Testis (tissue), 3 donors: Measurements from ENCODE around the gene AKAP6. TPM values are rescaled to one million over a fixed set of nuclear protein-coding genes. Genes with fewer than 3 reads are reported as not detected.

Experiments
- DNase-seq: peaks from one replicate; pipeline ENCODE4 v3.0.0-alpha.2; 2019
- H3K27ac ChIP-seq, 2 donors: fragments of 200-600 bp; sonication (generic); one replicate each; pipeline ENCODE4 v1.5.1; 2019
- H3K27me3 ChIP-seq: fragments of 200-600 bp; sonication (generic); one replicate; pipeline ENCODE4 v1.5.1; 2019
- H3K36me3 ChIP-seq: fragments of 200-600 bp; sonication (generic); one replicate; pipeline ENCODE4 v1.5.1; 2017; ENCODE audit warnings: low read depth; ENCODE audit errors: missing control alignments
- H3K4me1 ChIP-seq: fragments of 200-600 bp; sonication (generic); one replicate; pipeline ENCODE4 v1.5.1; 2019
- H3K4me3 ChIP-seq, 2 donors: fragments of 200-600 bp; sonication (generic); one replicate each; pipeline ENCODE4 v1.5.1; 2017 to 2019
- H3K9me3 ChIP-seq: fragments of 200-600 bp; sonication (generic); one replicate; pipeline ENCODE4 v1.5.1; 2017
- POLR2A ChIP-seq: fragments of 450-650 bp; IDR thresholded peaks from one replicate; pipeline ENCODE4 v1.6.1; 2017; ENCODE audit warnings: antibody characterized with exemption, mild to moderate bottlenecking, moderate library complexity
- WGBS, 2 donors: methylation state at CpG; one replicate each; pipeline ENCODE4 v1.1.5; 2018; 5-methylcytosine and 5-hydroxymethylcytosine counted together
- intact Hi-C: fragments of 100-400 bp; cut with DNase I; formaldehyde crosslinking; loops from one replicate; pipeline ENCODE4 v1.15.1; 2023; ENCODE audit warnings: low total_unique reads
- polyA plus RNA-seq: library from polyadenylated mRNA; stranded (reverse); fragments of 350-450 nt; fragmentation: Illumina TruSeq; extraction: RNeasy Lipid Tissue Mini Kit (QIAGEN cat#74804); gene quantifications from one replicate; pipeline ENCODE4 v1.2.3, GENCODE V29; 2014; ENCODE audit warnings: low read depth, low replicate concordance; ENCODE audit not compliant: insufficient read depth
- total RNA-seq, 2 donors: library from RNA; depleted of rRNA; stranded (reverse); fragments of >200 nt; gene quantifications; one replicate each; pipeline ENCODE4 v1.2.3, GENCODE V29; 2016
- TF ChIP-seq, protein P1 (sequence below), 3 experiments: fragments of 450-650 bp in 2 of 3; fragments of 200-600 bp in 1 of 3; sonication (generic) in 1 of 3; IDR thresholded peaks; one replicate each; pipeline ENCODE4 v1.5.1; 2016 to 2019; ENCODE audit warnings: antibody characterized with exemption in 3 of 3, mild to moderate bottlenecking in 2 of 3, moderate library complexity in 1 of 3

Gene AKAP6
- total and polyA plus RNA-seq, 3 donors from 2014 or later = 26.6 to 30.9 (median 30.9) TPM

DNA sequence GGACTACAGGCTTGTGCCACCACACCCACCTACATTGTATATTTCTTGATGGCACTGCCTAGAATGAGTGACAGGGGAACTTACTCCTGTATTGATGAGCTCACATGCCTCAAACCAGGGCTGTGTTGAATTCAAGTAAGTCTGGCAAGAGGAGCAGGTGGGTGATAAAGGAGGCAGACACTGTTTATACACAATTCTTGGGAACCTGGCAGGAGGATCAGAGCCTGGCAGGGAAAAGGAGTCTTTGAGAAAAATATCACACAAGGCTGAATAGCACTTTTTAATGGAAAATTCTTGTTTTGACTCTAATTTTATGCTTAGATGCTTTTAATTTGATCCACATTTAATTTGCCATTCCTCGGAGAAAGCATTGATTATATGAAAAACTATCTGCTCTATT, 316.5 kb downstream of the AKAP6 start:
- Histone ChIP-seq H3K9me3 (no peaks in the 10 kb centered on the region), H3K27me3 (no peaks in the 10 kb centered on the region), H3K27ac (no peak overlapping the region), H3K4me1 (no peaks in the 10 kb centered on the region), H3K4me3 (no peak overlapping the region), H3K36me3 (no peaks in the 10 kb centered on the region)
- intact Hi-C loops = no loop called here
- no peak for DNase-seq
- TF ChIP-seq, protein P1, sequence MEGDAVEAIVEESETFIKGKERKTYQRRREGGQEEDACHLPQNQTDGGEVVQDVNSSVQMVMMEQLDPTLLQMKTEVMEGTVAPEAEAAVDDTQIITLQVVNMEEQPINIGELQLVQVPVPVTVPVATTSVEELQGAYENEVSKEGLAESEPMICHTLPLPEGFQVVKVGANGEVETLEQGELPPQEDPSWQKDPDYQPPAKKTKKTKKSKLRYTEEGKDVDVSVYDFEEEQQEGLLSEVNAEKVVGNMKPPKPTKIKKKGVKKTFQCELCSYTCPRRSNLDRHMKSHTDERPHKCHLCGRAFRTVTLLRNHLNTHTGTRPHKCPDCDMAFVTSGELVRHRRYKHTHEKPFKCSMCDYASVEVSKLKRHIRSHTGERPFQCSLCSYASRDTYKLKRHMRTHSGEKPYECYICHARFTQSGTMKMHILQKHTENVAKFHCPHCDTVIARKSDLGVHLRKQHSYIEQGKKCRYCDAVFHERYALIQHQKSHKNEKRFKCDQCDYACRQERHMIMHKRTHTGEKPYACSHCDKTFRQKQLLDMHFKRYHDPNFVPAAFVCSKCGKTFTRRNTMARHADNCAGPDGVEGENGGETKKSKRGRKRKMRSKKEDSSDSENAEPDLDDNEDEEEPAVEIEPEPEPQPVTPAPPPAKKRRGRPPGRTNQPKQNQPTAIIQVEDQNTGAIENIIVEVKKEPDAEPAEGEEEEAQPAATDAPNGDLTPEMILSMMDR (IDR thresholded peaks at IDR 0.05) = no peak
- no peak for TF ChIP-seq POLR2A
- WGBS, 2 donors = 92 to 100% methylated on average over 1 of the region's 1 CpG

DNA sequence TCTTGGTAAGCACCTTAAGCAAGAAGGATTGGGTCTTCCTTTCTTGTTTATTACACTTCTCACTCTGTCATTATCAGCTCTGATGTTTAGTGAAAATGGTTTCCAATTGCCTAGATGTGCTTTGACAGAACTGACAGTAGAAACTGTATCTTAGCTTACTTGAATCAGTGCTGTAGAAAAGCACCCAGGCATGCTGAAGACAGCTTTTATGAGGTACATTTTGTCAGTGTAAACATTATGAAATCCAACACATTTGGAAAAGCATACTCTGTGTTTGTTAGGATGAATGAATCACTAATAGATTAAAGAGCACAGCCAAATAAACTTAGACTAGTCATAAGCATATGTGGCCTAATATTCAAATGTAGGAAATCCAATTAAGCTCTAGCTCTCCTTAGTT, 319.3 kb downstream of the AKAP6 start:
- TF ChIP-seq, protein P1 (IDR thresholded peaks at IDR 0.05) = no peak
- TF ChIP-seq POLR2A = no peak
- Histone ChIP-seq H3K36me3 (no peaks in the 10 kb centered on the region), H3K4me3 (no peak overlapping the region), H3K27me3 (no peaks in the 10 kb centered on the region), H3K27ac (no peak overlapping the region), H3K4me1 (no peaks in the 10 kb centered on the region), H3K9me3 (no peaks in the 10 kb centered on the region)
- intact Hi-C loops = no loop called here
- DNase-seq = no peak

DNA sequence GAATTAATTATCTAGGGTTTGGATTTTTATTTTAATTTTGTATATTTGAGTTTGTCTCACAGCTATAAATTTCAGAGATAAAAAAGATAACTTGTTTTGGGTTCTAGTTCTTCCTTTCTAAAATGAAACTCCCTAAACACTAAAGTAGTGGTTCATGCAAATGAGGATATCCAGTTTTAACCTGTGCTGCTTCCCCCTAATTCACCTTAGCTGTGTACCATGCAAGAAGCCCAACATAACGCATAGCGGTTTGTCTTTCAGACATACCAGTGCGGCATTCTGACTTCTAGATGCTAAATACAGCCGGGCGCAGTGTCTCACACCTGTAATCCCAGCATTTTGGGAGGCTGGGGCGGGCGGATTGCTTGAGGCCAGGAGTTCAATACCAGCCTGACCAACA, 320.9 kb downstream of the AKAP6 start:
- no peaks in the 10 kb centered on the region for H3K9me3 ChIP-seq
- 96 to 97% methylated on average over 7 of the region's 7 CpGs for WGBS, 2 donors
- no peak for TF ChIP-seq POLR2A
- TF ChIP-seq, protein P1 (IDR thresholded peaks at IDR 0.05) = no peak
- intact Hi-C loops = no loop called here
- DNase-seq = no peak
- no peak overlapping the region for H3K4me3 ChIP-seq
- H3K4me1 ChIP-seq = no peaks in the 10 kb centered on the region
- H3K36me3 ChIP-seq = no peaks in the 10 kb centered on the region
- no peaks in the 10 kb centered on the region for H3K27me3 ChIP-seq
- no peak overlapping the region for H3K27ac ChIP-seq

DNA sequence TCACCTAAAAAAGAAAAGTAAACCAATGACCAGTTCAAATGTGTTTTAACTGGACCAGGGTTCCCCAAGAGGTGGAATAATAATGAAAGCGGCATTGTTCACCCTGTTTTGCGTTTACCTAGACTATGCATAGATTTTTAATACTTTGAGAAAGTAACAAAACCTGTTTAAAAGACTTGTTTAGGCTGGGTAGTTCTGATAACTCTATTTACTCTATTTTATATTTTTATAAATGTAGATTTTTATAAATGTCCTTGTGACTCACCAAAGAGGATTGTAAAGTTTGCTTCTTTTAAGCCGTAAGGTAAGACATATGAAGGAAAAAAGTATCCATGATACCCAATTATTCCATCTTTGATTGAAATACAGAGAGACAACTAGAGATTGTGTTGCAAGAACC, 321.6 kb downstream of the AKAP6 start:
- WGBS, 2 donors = 94 to 98% methylated on average over 3 of the region's 3 CpGs
- no peaks in the 10 kb centered on the region for H3K4me1 ChIP-seq

DNA sequence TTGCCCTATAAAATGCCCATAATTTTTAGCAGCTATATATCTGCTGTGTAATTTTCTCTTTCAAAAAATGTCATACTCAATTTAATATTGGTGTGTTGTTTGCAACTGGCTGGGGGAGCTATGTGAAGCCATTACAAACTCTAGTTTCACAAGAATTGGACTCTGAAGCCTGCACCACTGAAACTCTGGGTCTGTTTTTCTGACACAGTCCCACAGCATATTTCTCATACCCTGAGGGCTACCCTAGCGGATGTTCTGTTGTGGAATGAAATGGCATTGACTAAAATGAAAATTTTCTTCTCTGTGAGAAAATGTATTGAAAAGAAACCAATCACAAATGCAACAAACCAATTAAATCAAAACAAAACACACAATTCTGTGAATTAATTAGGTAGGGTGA, 325.0 kb downstream of the AKAP6 start:
- WGBS, 2 donors = 89 to 94% methylated on average over 1 of the region's 1 CpG
- H3K4me1 ChIP-seq = no peaks in the 10 kb centered on the region
- TF ChIP-seq, protein P1 (IDR thresholded peaks at IDR 0.05) = no peak
- TF ChIP-seq POLR2A = no peak
- no peak overlapping the region for H3K27ac ChIP-seq
- H3K27me3 ChIP-seq = no peaks in the 10 kb centered on the region
- H3K4me3 ChIP-seq = no peak overlapping the region
- H3K9me3 ChIP-seq = no peaks in the 10 kb centered on the region
- no peaks in the 10 kb centered on the region for H3K36me3 ChIP-seq
- intact Hi-C loops = no loop called here
- no peak for DNase-seq

More for the DNA sequence above, 321.6 kb downstream of the AKAP6 start:
- Histone ChIP-seq H3K4me3 (no peak overlapping the region), H3K27me3 (no peaks in the 10 kb centered on the region), H3K9me3 (no peaks in the 10 kb centered on the region), H3K36me3 (no peaks in the 10 kb centered on the region), H3K27ac (no peak overlapping the region)
- DNase-seq = no peak
- TF ChIP-seq, protein P1 (IDR thresholded peaks at IDR 0.05) = no peak
- no peak for TF ChIP-seq POLR2A
- intact Hi-C loops = no loop called here
